ENCODE data around the gene APLN.

APLN gene, protein sequence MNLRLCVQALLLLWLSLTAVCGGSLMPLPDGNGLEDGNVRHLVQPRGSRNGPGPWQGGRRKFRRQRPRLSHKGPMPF

GRCh38 chrX:129654652-129655546, at the start of gene APLN:
Gene APLN, minus strand, starts transcription at chrX:129654956. Its CDS starts 326 bp downstream, at chrX:129654630.
- peak; percentile 55 for DNase-seq

GRCh38 chrX:129704491-129704890, 49.7 kb upstream of the APLN start:
- DNase-seq = no peak

GRCh38 chrX:129701624-129702069, 46.9 kb upstream of the APLN start:
- DNase-seq = no peak

GRCh38 chrX:129700536-129700935, 45.8 kb upstream of the APLN start:
- DNase-seq = no peak

DNA sequence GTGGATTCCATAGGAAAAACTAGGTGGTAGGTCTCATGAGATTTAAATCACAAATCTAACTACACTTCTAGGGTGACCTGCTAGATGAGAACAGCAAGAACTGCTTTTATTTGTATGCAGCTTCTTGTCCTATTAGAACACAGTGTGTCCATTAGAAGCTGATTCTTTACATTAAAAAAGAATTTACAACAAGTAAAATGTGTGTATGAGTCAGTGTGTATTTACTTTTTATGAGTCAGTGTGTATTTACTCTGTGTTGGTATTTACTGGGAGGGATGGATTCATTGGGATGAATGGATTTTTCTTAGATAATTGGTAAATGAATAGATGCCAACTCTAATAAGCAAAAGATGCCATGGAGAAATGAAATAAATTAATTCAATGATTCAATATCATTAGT, 43.4 kb upstream of the APLN start:
- DNase-seq = peak; percentile 9

DNA sequence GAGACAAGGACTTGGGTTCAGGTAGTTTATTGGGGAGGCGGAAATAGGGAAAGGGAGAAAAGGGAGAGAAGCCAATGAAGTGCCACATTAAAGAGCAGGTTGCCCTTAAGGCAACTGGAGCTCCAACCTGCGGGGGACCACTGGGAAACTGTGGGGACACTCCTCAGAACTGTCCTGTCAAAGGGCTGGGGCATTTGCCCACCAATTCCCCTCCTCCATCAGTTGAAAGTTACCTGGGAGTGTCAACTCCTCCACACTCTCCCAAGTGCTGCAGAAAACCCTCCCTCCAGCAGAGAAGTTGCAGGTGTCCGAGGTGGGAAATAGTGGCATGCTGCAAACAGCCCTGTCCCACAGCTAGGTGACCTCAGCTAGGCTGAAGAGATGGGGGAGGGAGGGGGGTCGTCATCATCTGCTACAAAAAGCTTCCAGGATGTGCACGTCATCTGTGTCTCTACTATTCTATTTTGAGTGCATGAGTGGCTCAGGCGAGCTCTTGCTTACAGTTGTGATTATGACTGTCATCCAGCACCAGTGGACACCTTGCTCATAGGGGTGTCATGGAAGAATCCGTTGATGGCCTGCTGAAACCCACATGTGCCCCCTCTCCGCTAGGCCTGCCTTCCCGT, 42.6 kb upstream of the APLN start:
- no peak for DNase-seq

DNA sequence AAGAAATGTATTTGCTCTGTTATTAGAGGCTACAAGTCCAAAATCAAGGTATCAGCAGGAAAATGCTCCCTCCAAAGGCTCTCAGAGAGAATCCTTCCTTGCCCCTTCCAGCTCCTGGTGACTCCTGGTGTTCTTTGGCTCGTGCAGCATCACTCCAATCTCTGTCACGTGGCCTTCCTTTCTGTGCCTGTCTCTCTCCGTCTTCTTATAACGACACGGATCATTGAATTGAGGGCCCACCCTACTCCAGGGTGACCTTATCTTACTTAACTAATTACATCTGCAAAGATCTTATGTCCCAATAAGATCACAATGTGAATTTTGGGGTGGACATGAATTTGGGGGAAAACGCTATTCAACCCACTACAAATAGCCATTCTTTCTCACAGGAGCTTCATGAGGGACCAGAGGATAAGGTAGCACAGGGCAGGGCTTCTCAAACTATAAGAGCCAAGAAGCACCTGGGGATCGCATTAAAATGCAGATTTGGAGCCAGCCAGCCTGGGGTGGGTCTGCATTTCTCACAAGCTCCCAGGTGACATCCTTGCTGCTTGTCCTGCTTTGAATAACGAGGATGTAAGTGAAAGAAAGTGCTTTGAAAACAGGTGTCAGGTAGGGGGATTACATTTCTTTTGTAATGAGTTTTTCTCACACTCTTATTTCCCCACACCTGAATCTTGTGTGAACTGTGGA, 41.9 kb upstream of the APLN start:
- no peak for DNase-seq

DNA sequence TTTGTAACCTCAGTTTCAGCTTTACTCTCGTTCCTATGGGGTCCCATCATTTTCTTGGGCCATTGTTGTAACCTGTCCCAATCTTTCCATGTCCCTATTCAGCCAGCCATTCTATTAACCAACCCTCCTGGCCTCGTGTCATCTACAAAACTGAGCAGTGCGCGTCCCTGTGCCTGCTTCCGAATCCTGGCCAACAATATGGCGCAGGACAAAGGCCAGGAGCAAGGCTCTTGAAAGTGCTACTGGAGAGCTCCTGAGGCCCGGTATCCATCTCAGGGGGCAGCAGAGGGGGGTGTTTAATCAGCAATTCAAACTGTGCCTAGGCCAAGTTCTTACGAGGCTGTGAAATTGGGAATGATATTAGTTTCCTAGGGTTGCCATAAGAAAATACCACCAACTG, 41.2 kb upstream of the APLN start:
- no peak for DNase-seq

- DNase-seq = no peak
These were observed 40.8 kb upstream of the APLN start for GRCh38 chrX:129695535-129695934.

GRCh38 chrX:129694805-129695204, 40.0 kb upstream of the APLN start:
- no peak for DNase-seq

GRCh38 chrX:129693354-129693753, 38.6 kb upstream of the APLN start:
- DNase-seq = no peak

DNA sequence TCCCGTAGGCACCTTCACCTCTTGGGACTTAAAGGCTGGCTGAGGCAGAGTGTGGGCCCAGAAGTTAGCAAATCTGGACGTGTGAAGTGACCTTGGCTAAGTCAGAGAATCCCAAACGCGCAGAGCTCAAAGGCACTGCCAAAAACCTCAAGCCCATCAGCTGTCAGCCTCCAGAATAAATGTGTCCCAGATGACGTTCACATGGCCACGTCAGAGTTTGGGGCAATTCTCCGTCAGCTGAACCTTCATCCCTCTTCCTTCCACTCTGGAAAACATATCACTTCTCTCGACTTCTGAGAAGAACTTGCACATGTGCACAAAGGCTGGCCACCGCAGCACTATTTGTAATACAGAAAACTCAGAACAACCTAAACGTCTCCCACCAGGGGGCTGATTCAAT, 35.7 kb upstream of the APLN start:
- DNase-seq = no peak

GRCh38 chrX:129689796-129690195, 35.0 kb upstream of the APLN start:
- DNase-seq = no peak

DNA sequence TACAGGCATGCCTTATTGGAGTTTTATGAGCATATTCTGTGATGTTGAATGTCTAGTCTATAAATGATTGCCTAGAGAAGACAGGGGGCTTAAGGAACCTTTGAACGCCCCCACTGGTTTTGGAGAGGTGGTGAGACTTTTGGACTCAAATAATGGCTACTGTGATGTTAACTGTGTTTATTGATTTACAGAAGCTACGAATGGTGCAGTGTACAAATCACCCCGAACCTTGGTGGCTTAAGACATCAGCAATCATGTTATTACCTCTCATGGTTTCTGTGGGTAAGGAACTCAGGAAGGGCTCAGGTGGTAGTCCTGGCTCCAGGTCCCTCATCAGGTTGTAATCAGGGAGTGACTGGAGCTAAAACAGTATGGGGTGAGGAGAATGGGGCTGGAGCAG, 33.3 kb upstream of the APLN start:
- no peak for DNase-seq

- DNase-seq = no peak
These were observed 31.7 kb upstream of the APLN start for GRCh38 chrX:129686422-129686948.

DNA sequence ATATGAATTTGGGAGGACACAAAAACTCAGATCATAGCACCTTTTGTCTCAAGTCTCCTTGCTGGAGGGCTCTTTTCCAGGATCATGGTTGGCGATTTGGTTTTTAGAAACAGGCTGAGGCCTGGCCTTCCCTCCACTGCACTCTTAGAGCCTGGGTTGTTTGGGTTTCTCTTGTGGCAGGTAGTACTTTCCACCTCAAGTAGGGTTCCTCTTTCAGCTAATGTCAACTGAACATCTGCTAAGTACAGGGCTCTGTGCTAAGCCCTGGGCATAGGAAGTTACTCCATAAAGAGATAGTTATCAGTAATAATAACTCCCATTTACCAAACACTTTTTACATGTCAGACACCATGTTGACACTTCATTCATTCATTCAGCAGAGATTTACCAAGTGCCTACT, 28.2 kb upstream of the APLN start:
- no peak for DNase-seq

GRCh38 chrX:129679901-129680300, 25.1 kb upstream of the APLN start:
- peak; percentile 57 for DNase-seq

DNA sequence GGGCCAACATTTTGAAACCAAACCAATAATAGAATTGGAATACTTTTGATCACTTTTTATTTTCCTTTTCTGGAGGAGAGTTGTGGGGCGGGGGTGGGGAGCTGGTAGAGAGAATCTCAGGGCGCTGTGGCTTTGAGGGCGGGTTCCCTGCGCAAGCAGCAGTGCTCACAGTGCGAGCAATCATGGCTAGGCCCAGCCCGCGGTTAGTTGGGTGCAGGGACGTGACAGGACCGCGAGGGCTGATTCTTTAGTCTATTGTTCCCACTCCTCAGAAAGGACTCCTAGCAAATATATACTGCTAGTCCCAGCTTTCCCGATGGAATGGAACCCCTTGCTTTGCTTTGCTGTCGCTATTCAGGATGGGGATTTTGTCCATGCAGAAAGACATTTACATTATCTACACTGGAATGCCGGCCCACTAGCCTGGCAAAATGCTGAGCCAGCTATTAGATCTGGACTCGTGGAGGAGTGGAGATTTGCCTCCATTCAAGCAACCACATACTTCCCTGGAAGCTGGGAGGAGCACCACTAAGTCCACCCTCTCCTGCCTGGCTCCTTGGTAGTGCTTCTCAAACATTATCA, 23.9 kb upstream of the APLN start:
- no peak for DNase-seq

GRCh38 chrX:129667412-129667811, 12.7 kb upstream of the APLN start:
- no peak for DNase-seq

DNA sequence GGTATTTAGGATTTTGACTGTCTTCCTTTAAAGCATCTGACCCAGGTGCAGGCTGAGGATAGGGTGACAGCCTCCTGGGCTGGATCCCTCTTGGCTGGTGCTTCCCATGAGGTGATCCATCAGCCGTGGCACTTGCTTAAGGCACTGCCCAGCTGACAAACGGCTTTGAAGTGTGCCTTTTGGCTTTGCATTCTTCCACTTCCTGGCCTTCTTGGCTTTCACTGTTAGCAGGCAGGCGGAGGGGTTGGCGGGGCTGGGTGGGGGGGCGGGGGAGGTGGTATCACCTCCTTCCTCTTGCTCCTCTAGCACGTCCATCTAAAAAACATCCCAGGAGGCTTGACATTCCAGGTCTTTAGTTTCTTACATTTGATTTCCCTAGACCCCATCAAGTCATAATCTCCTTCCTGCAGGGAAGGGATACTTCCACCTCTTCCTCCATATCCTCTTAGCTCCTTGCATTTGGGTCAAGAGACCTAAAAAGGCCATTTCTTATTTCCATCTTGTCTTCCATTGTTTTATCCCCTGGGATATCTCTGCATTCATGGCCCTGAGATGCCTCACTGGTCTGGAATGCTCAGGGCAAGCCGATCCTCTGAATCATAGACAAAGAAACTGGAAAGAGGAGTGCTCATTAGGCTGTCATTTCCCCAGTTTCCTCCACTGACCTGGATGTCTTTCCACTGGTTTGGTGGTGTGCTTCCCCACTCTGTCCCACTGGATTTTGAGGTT, 11.3 kb upstream of the APLN start:
- no peak for DNase-seq

- DNase-seq = no peak
These were observed 8.4 kb upstream of the APLN start for GRCh38 chrX:129663171-129663570.

DNA sequence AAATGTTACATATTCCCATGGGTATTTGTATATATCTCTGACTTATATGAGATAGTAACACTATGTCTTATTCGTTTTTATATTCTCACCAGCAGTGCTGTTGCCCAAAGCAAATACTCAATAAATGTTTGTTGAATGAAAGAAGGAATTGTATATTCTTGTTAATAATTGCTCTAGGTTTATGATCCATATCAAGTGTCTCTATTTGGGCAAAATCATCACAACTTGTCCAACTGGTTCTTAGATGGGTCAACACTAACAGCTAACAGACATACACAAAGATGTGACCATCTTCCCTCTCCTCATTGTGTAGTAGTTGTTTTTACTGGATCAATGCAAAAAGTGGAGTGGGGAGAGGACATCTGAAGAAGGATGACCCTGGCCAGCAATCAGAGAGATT, 6.6 kb upstream of the APLN start:
- DNase-seq = no peak

Data from NCI-H774 (cell line).